ENCODE data around the gene SEC16B. TPM values are rescaled to one million over a fixed set of nuclear protein-coding genes. Genes with fewer than 3 reads are reported as not detected.

The SEC16B gene
- total RNA-seq, 4 donors from 2014 or later: 0.47 to 2.3 (median 1.3) TPM

GRCh38 chr1:178005450-178005849 lies 35.6 kb upstream of the SEC16B start:
- H3K4me1 ChIP-seq: peaks cover under 1 to 13% of the 10 kb centered on the region in 2 donors
- H3K4me3 ChIP-seq: no peak overlapping the region
- no peak overlapping the region for H3K27ac ChIP-seq
- ATAC-seq (no peak), DNase-seq (no peak)
- in situ Hi-C loops (cut with MboI; ENCODE audit: low sequenced_read_pairs in 4 of 4): no loop called here
- intact Hi-C loops (cut with DNase I; ENCODE audit: low total_unique reads): no loop called here
- no peaks in the 10 kb centered on the region for H3K27me3 ChIP-seq
- H3K36me3 ChIP-seq: no peaks in the 10 kb centered on the region
- no peaks in the 10 kb centered on the region for H3K9me3 ChIP-seq
- TF ChIP-seq CTCF (IDR thresholded peaks at IDR 0.05 in 4 of 5, conservative IDR thresholded peaks at IDR 0.05 in 1 of 5): no peak
- TF ChIP-seq POLR2A (IDR thresholded peaks at IDR 0.05): no peak

- H3K27ac ChIP-seq: no peak overlapping the region
- H3K9me3 ChIP-seq: no peaks in the 10 kb centered on the region
- TF ChIP-seq POLR2A (IDR thresholded peaks at IDR 0.05): no peak
- TF ChIP-seq CTCF (IDR thresholded peaks at IDR 0.05 in 4 of 5, conservative IDR thresholded peaks at IDR 0.05 in 1 of 5): no peak
- H3K4me1 ChIP-seq: peaks cover 4 to 18% of the 10 kb centered on the region in 2 donors
- no peaks in the 10 kb centered on the region for H3K36me3 ChIP-seq
- ATAC-seq (no peak), DNase-seq (no peak)
- H3K27me3 ChIP-seq: no peaks in the 10 kb centered on the region
- intact Hi-C loops (cut with DNase I; ENCODE audit: low total_unique reads) (no loop called here), in situ Hi-C loops (cut with MboI; ENCODE audit: low sequenced_read_pairs in 4 of 4) (no loop called here)
- no peak overlapping the region for H3K4me3 ChIP-seq
Observed at GRCh38 chr1:178004926-178005391, 35.1 kb upstream of the SEC16B start.

GRCh38 chr1:177998696-177999631 lies 29.1 kb upstream of the SEC16B start:
- H3K4me3 ChIP-seq: no peak overlapping the region
- H3K27me3 ChIP-seq: no peaks in the 10 kb centered on the region
- H3K36me3 ChIP-seq: no peaks in the 10 kb centered on the region
- no peaks in the 10 kb centered on the region for H3K9me3 ChIP-seq
- H3K4me1 ChIP-seq: peaks cover 47 to 57% of the 10 kb centered on the region in 2 donors
- DNase-seq (peak; percentile 17 to 55), ATAC-seq (peak; percentile 96 to 97)
- intact Hi-C loops (cut with DNase I; ENCODE audit: low total_unique reads) (loop anchor here (5.0 kb wide), 1 partner anchor 33 kb away; no protein-coding TSS in a partner anchor), in situ Hi-C loops (cut with MboI; ENCODE audit: low sequenced_read_pairs in 4 of 4) (no loop called here)
- peak overlapping the region; percentile 83 to 90 (median 86) for H3K27ac ChIP-seq
- TF ChIP-seq CTCF (IDR thresholded peaks at IDR 0.05 in 4 of 5, conservative IDR thresholded peaks at IDR 0.05 in 1 of 5): no peak
- no peak for TF ChIP-seq POLR2A (IDR thresholded peaks at IDR 0.05)

GRCh38 chr1:177996957-177997356 lies 27.1 kb upstream of the SEC16B start:
- in situ Hi-C loops (cut with MboI; ENCODE audit: low sequenced_read_pairs in 4 of 4): no loop called here

More at GRCh38 chr1:177996957-177997356, 27.1 kb upstream of the SEC16B start:
- no peak overlapping the region for H3K4me3 ChIP-seq
- H3K27me3 ChIP-seq: no peaks in the 10 kb centered on the region
- DNase-seq (no peak), ATAC-seq (peak in 1 of 2 donors; percentile 16)
- TF ChIP-seq POLR2A (IDR thresholded peaks at IDR 0.05) (no peak), CTCF (IDR thresholded peaks at IDR 0.05 in 4 of 5, conservative IDR thresholded peaks at IDR 0.05 in 1 of 5) (no peak)
- peaks cover 47 to 54% of the 10 kb centered on the region in 2 donors for H3K4me1 ChIP-seq
- H3K9me3 ChIP-seq: no peaks in the 10 kb centered on the region
- intact Hi-C loops (cut with DNase I; ENCODE audit: low total_unique reads): loop anchor here (2.0 to 5.0 kb wide), 2 partner anchors 14 to 35 kb away; no protein-coding TSS in a partner anchor
- no peaks in the 10 kb centered on the region for H3K36me3 ChIP-seq
- H3K27ac ChIP-seq: peak overlapping the region; percentile 83 to 90 (median 86)

Data from gastrocnemius medialis (tissue), 4 donors.